ENCODE results near the gene GALNT10. TPM values are rescaled to one million over a fixed set of nuclear protein-coding genes. Genes with fewer than 3 reads are reported as not detected.

GALNT10 gene
- total and polyA plus RNA-seq, 2 of the 8 experiments (the other 6 are each of a cell fraction or from before 2014, with no cell fraction given), result 4.6 to 15.5 TPM

DNA sequence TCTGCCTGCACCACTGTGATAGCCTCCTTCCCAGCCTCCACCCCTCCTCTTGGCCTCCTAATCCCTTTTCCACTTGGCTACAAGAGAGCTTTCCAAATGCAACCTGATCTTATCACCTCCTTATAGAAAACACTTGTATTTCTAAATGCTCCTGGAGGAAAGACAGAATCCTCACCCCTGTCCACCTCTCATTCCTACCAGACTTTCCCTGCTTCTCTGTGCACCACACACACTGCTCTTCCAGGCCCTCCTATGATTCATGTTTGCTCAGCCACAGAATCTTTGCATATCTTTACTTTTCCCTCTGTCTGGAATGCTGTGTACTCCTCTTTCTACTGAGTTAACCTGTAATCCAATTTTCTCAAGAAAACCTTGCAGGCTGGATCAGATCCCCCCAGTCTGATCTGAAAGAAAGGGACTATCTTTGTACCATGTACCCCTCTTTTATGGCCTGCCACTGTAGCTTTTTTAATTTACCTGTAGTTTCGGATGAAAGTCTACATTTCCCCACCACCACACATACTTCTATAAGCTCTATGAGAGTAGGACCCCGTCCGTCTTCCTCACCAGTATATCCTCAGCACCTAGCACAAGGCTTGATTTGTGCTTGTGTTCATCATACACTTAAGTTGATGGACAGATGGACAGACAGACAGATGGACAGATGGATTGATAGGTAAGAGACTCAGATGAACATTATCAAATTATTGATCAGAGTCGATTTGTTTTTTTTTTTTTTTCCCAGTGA lies 95.3 kb downstream of the GALNT10 start:
- FAIRE-seq (no peak), DNase-seq (ENCODE audit: low read depth in 1 of 2, low spot score in 2 of 2) (no peak)
- H3K36me3 ChIP-seq (ENCODE audit: control insufficient read depth in 2 of 4, insufficient read depth in 4 of 4, low read length in 3 of 4), result no peaks in the 10 kb centered on the region
- peaks cover 5 to 14% (median 12%) of the 10 kb centered on the region in 4 experiments; a peak in 6 of 7 replicates for H3K4me1 ChIP-seq (replicated peaks in 1 of 4; ENCODE audit: control insufficient read depth in 3 of 4, insufficient read depth in 4 of 4, low read length in 3 of 4)
- no peak overlapping the region for H4K5ac ChIP-seq (ENCODE audit: insufficient read length, low read depth, low read length)
- POLR2A ChIA-PET (ENCODE audit: partially characterized antibody), result no interaction called here
- H3K23me2 ChIP-seq (ENCODE audit: low read depth, low read length), result no peaks in the 10 kb centered on the region
- CTCF ChIA-PET (ENCODE audit: partially characterized antibody), result interaction anchor here (1.0 to 1.4 kb wide), 4 partner anchors 13 to 120 kb away, joined by 3 to 4 read pairs (median 4); no protein-coding TSS in a partner anchor
- no peak overlapping the region for H3K18ac ChIP-seq (ENCODE audit: extremely low read depth, low read length)
- H3K4ac ChIP-seq (replicated peaks; ENCODE audit: insufficient read length, low read depth, low read length), result no peak overlapping the region
- H3K27ac ChIP-seq (ENCODE audit: low read depth, low read length), result no peak overlapping the region
- H3K9ac ChIP-seq (replicated peaks in 1 of 4; ENCODE audit: extremely low read depth in 1 of 4, low read depth in 3 of 4, low read length in 3 of 4), result no peak overlapping the region
- H2BK15ac ChIP-seq (ENCODE audit: low read length), result no peak overlapping the region
- H2BK12ac ChIP-seq (ENCODE audit: low read depth, low read length), result no peak overlapping the region
- no peak overlapping the region for H3K4me2 ChIP-seq (ENCODE audit: insufficient read depth in 1 of 2, low read depth in 2 of 2, low read length in 2 of 2)
- H4K8ac ChIP-seq (ENCODE audit: extremely low read depth, insufficient read depth, low read length), result no peak overlapping the region
- no peaks in the 10 kb centered on the region for H3K79me1 ChIP-seq (ENCODE audit: low read depth, low read length)
- H3K79me2 ChIP-seq (ENCODE audit: control insufficient read depth in 1 of 2, insufficient read depth in 2 of 2, low read length in 2 of 2), result no peaks in the 10 kb centered on the region
- no peak overlapping the region for H3K4me3 ChIP-seq (ENCODE audit: extremely low read depth in 1 of 4, insufficient read depth in 2 of 4, low read depth in 3 of 4, low read length in 4 of 4)
- H3K23ac ChIP-seq (ENCODE audit: insufficient read length), result no peak overlapping the region
- peak overlapping the region; percentile 47; the same call in 1 of the 2 replicates for H2AK5ac ChIP-seq (ENCODE audit: low read depth, low read length)
- no peak overlapping the region for H2BK120ac ChIP-seq (replicated peaks; ENCODE audit: low read depth, low read length)
- no peaks in the 10 kb centered on the region for H3K9me3 ChIP-seq (ENCODE audit: insufficient read depth in 2 of 2, low read depth in 1 of 2, low read length in 1 of 2)
- no peak overlapping the region for H3K56ac ChIP-seq (replicated peaks; ENCODE audit: insufficient read length, low read depth, low read length)
- no peak overlapping the region for H2BK20ac ChIP-seq (ENCODE audit: low read length)
- no peak overlapping the region for H4K91ac ChIP-seq (replicated peaks; ENCODE audit: insufficient read length, low read length)
- H2AFZ ChIP-seq (ENCODE audit: low read length), result no peak overlapping the region
- H4K20me1 ChIP-seq (replicated peaks in 1 of 2; ENCODE audit: control insufficient read depth in 1 of 2, insufficient read depth in 2 of 2, low read length in 2 of 2), result no peaks in the 10 kb centered on the region
- 83% methylated on average over 4 of the region's 4 CpGs; no CpG with 5 or more reads in 1 of the 2 experiments for WGBS, 2 experiments (ENCODE audit: extremely low coverage in 1 of 2, insufficient coverage in 1 of 2, insufficient read length in 1 of 2, insufficient replicate concordance in 2 of 2, low coverage in 1 of 2, low lambda C conversion rate in 2 of 2, missing lambda C conversion rate in 1 of 2)
- H3K14ac ChIP-seq (ENCODE audit: insufficient read length), result no peak overlapping the region
- H2BK5ac ChIP-seq (ENCODE audit: low read depth, low read length), result no peak overlapping the region
- H3K27me3 ChIP-seq (replicated peaks in 1 of 4; ENCODE audit: control insufficient read depth in 3 of 4, extremely low read depth in 1 of 4, insufficient read depth in 3 of 4, low read length in 3 of 4), result no peaks in the 10 kb centered on the region
- TF ChIP-seq CHD1 (IDR thresholded peaks at IDR 0.05; ENCODE audit: low read depth, low read length) (no peak), EP300 (IDR thresholded peaks at IDR 0.05; ENCODE audit: borderline replicate concordance in 1 of 2, low read depth in 2 of 2, low read length in 2 of 2) (no peak), HDAC6 (IDR thresholded peaks at IDR 0.05; ENCODE audit: low read depth, low read length) (no peak), YY1 (IDR thresholded peaks at IDR 0.05; ENCODE audit: low read depth, low read length) (no peak), PHF8 (conservative IDR thresholded peaks at IDR 0.05; ENCODE audit: low read depth, low read length) (no peak), JUND (IDR thresholded peaks at IDR 0.05; ENCODE audit: low read length) (no peak), FOSL1 (IDR thresholded peaks at IDR 0.05; ENCODE audit: insufficient read depth, low read depth, low read length) (no peak), SRF (IDR thresholded peaks at IDR 0.05; ENCODE audit: low read depth, low read length) (no peak), JUN (IDR thresholded peaks at IDR 0.05; ENCODE audit: low read depth, low read length) (no peak), GTF2F1 (IDR thresholded peaks at IDR 0.05; ENCODE audit: borderline replicate concordance, low read depth, low read length) (no peak), SP2 (IDR thresholded peaks at IDR 0.05; ENCODE audit: low read length) (no peak), MAFK (IDR thresholded peaks at IDR 0.05; ENCODE audit: low read depth, low read length) (no peak), CTBP2 (IDR thresholded peaks at IDR 0.05; ENCODE audit: borderline replicate concordance, insufficient read depth, insufficient read length, low read length) (no peak)
